ENCODE data around the gene TWNK.

The TWNK gene

GRCh38 chr10:101013365-101013825, 26.1 kb downstream of the TWNK start:
- no peak for DNase-seq

- peak; percentile 50 for DNase-seq
Observed at GRCh38 chr10:101014230-101014884, 27.0 kb downstream of the TWNK start.

- DNase-seq = no peak
Observed at GRCh38 chr10:101014966-101015581, 27.7 kb downstream of the TWNK start.

- no peak for DNase-seq
Observed at GRCh38 chr10:101015582-101015973, 28.2 kb downstream of the TWNK start.

- no peak for DNase-seq
Observed at GRCh38 chr10:101016814-101017213, 29.5 kb downstream of the TWNK start.

GRCh38 chr10:101018118-101018599, 30.8 kb downstream of the TWNK start:
- no peak for DNase-seq

- peak; percentile 67 for DNase-seq
Observed at GRCh38 chr10:101018600-101019439, 31.5 kb downstream of the TWNK start.

GRCh38 chr10:101019440-101019703, 32.0 kb downstream of the TWNK start:
- DNase-seq = no peak

- DNase-seq = no peak
Observed at GRCh38 chr10:101020427-101021075, 33.2 kb downstream of the TWNK start.

- DNase-seq = no peak
Observed at GRCh38 chr10:101021239-101021638, 33.9 kb downstream of the TWNK start.

- DNase-seq = no peak
Observed at GRCh38 chr10:101021692-101022251, 34.4 kb downstream of the TWNK start.

GRCh38 chr10:101022967-101023705, 35.8 kb downstream of the TWNK start:
- DNase-seq = no peak

GRCh38 chr10:101027106-101027720, 39.9 kb downstream of the TWNK start:
- no peak for DNase-seq

GRCh38 chr10:101028446-101029337, 41.3 kb downstream of the TWNK start:
- DNase-seq = no peak

GRCh38 chr10:101029520-101030295, 42.4 kb downstream of the TWNK start:
- no peak for DNase-seq

GRCh38 chr10:101030496-101031127, 43.3 kb downstream of the TWNK start:
- no peak for DNase-seq

GRCh38 chr10:101031128-101031795, 43.9 kb downstream of the TWNK start, which contains the start of the genes PDZD7 and SFXN3:
Gene PDZD7, minus strand, starts transcription at chr10:101031129. Its CDS starts 910 bp downstream, at chr10:101030219.
Gene SFXN3, plus strand, starts transcription at chr10:101031234. Its CDS starts 3,461 bp downstream, at chr10:101034695.
- peak; percentile 85 for DNase-seq

- DNase-seq = peak; percentile 34
Observed at GRCh38 chr10:101031796-101032636, 44.7 kb downstream of the TWNK start.
